Limb (tissue), 2 donors: Measurements from ENCODE around the gene STARD10.
"Not testable (repeated sequence)": the region's sequence is repeated elsewhere in the genome, so short reads cannot be mapped to it uniquely, and the experiment has no call there.

Source experiments
- DNase-seq, 2 donors: peaks; one replicate each; pipeline ENCODE4 v3.0.0-alpha.2; 2016; ENCODE audit errors: extremely low spot score in 2 of 2

STARD10 gene

GRCh38 chr11:72793425-72794367 is at the start of gene STARD10:
STARD10 (minus strand) TSS chr11:72794047; CDS start chr11:72781181, 12,866 bp downstream.
- peak; percentile 97 to 98 for DNase-seq

- no peak for DNase-seq
Observed at GRCh38 chr11:72842653-72843330, 48.9 kb upstream of the STARD10 start.

- DNase-seq, result no peak
Observed at GRCh38 chr11:72842126-72842525, 48.3 kb upstream of the STARD10 start.

GRCh38 chr11:72841397-72841796 is 47.5 kb upstream of the STARD10 start:
- no peak for DNase-seq

GRCh38 chr11:72840780-72841179 is 46.9 kb upstream of the STARD10 start:
- no peak for DNase-seq

- DNase-seq, result no peak
Observed at GRCh38 chr11:72838691-72839305, 45.0 kb upstream of the STARD10 start.

- DNase-seq, result peak in 1 of 2 donors; percentile 63
Observed at GRCh38 chr11:72836111-72836510, 42.3 kb upstream of the STARD10 start.

GRCh38 chr11:72834905-72835304 is 41.1 kb upstream of the STARD10 start:
- DNase-seq, result no peak

- DNase-seq, result no peak
Observed at GRCh38 chr11:72833811-72834493, 40.1 kb upstream of the STARD10 start.

- DNase-seq, result no peak
Observed at GRCh38 chr11:72833083-72833733, 39.4 kb upstream of the STARD10 start.

- no peak for DNase-seq
Observed at GRCh38 chr11:72832301-72833082, 38.6 kb upstream of the STARD10 start.

GRCh38 chr11:72831521-72832300 is 37.9 kb upstream of the STARD10 start:
- DNase-seq, result peak; percentile 79 to 89

- DNase-seq, result no peak
Observed at GRCh38 chr11:72829884-72830533, 36.2 kb upstream of the STARD10 start.

- no peak for DNase-seq
Observed at GRCh38 chr11:72829178-72829577, 35.3 kb upstream of the STARD10 start.

- DNase-seq, result no peak
Observed at GRCh38 chr11:72828692-72829101, 34.9 kb upstream of the STARD10 start.

GRCh38 chr11:72828081-72828567 is 34.3 kb upstream of the STARD10 start:
- DNase-seq, result no peak

GRCh38 chr11:72827656-72828055 is 33.8 kb upstream of the STARD10 start:
- DNase-seq, result not testable (repeated sequence)

- no peak for DNase-seq
Observed at GRCh38 chr11:72826942-72827480, 33.2 kb upstream of the STARD10 start.
